ENCODE data around the gene FGF14.

DNA sequence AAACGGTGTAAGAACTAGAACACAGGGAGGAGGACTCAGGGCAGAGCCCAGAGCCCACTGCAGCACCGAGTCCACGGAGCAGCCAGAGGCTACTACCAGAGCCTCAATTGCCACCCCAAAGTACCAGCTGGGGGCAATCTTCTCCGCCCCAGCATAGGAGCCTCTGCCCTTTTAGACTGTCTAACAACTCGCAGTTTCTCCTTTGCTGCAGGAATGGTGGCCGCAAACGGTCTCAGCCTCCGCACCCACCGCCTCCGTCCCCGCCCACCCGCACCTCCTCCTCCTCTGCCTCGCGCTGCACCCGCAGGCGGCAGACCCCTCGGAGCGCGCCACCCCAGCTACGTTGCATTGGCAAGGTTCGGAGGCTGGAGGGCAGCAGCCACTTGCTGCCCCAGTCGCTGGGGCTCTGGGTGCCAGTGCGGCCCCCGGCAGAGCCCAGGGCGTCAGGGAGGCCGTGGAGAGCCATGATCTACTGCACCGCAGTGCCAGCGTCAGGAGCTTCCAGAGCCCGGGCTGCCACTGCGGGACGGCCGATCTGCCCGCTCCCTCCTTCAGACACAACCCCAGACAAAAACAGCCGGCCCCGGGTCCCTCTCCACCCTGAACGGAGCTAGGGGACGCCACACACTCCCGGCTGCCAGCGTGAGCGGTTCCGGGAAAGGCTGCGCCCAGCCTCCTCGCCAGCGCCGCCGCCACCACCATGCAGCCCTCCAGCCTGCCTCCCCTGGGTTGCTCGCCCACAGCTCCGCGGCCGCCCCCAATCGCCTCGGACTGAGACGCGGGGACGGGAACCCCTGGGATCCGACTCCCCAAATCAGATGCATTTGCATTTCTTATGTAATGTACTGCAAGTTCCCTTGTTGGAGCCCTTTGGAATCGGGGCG lies 1.8 kb downstream of the FGF14 start:
- no peak for TF ChIP-seq POLR2AphosphoS5 (IDR thresholded peaks at IDR 0.05; ENCODE audit: low read depth, low read length)
- no peak for TF ChIP-seq TAF1 (IDR thresholded peaks at IDR 0.05; ENCODE audit: borderline replicate concordance, low read depth, low read length)
